K562 (cell line): ENCODE measurements around the gene STAM2.
"Not testable (repeated sequence)": the region's sequence is repeated elsewhere in the genome, so short reads cannot be mapped to it uniquely, and the experiment has no call there.

Experiments used
- KLF16 ChIP-seq: IDR thresholded peaks from 2 replicates; pipeline ENCODE4 v1.6.1; 2016; ENCODE audit warnings: antibody characterized with exemption
- PHF20 ChIP-seq: fragments of 450-650 bp; IDR thresholded peaks from 2 replicates; pipeline ENCODE4 v1.6.1; 2018; ENCODE audit not compliant: partially characterized antibody
- PHF8 ChIP-seq: fragments of 200-600 bp; sonication (generic); IDR thresholded peaks from 2 replicates; pipeline ENCODE4 v1.6.1; 2012; ENCODE audit warnings: mixed run types, mild to moderate bottlenecking, inconsistent platforms, low read length, moderate library complexity, borderline replicate concordance
- RAD21 ChIP-seq, 2 experiments: fragments of 250-450 bp in 1 of 2; fragments of 450-650 bp in 1 of 2; sonication (Bioruptor Pico) in 1 of 2; formaldehyde crosslinking in 1 of 2; IDR thresholded peaks in 1 of 2; conservative IDR thresholded peaks in 1 of 2; 2 replicates each; pipeline versions ENCODE4 v1.4.0 to v1.8.0; 2020 to 2022; ENCODE audit warnings: mild to moderate bottlenecking in 2 of 2, moderate library complexity in 1 of 2
- RNF2 ChIP-seq: sonication (generic); IDR thresholded peaks from 2 replicates; pipeline ENCODE4 v1.6.1; 2016

DNA sequence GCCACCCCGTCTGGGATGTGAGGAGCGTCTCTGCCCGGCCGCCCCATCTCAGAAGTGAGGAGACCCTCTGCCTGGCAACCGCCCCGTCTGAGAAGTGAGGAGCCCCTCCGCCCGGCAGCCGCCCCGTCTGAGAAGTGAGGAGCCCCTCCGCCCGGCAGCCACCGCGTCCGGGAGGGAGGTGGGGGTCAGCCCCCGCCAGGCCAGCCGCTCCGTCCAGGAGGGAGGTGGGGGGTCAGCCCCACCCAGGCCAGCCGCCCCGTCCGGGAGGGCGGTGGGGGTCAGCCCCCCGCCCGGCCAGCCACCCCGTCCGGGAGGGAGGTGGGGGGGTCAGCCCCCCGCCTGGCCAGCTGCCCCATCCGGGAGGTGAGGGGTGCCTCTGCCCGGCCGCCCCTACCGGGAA, 15.2 kb downstream of the STAM2 start:
- not testable (repeated sequence) for TF ChIP-seq PHF20; RNF2; PHF8; KLF16; RAD21 (CRISPR knock-in tag; conservative IDR thresholded peaks at IDR 0.05 in 1 of 2, IDR thresholded peaks at IDR 0.05 in 1 of 2)
